ENCODE data around the gene COG4.

COG4 gene

DNA sequence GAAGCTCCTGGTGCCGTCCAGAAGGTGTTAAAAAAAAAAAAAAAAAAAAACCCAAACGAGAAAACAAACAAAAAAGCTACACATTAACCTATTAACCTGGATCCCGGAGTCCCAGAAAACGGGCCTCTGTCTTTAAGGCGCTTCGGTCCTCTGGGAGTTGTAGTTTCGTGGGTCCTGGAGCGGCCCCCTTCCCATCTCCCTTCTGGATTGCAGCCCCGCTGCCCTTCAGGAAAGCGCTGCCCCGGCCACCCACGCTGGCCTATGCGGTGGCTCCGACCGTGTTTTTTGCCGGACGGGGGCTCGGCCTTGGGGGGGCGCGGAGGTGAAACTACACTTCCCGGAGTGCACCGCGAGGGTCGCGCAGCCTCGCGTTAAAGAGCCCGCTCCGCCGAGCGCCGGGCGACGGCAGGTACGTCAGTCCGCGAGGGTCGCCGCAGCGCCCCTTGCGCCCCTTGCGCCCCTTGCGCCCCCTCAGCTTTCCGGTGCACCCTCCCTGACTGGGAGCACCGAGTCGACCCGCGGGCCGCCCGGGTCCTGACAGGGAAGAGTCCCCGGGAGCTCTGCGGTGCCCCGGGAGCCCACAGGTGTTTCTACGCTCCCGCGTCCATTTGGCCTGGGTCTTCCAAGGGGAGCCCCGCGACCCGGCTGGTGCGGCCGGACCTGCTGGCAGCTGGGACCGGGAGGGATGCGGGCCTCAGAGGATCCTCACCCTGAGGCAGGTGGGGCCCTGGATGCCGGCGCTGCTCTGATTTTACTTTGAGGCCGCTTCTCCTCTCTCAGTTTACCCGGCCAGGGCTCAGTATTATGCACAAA lies 68.9 kb downstream of the COG4 start, which contains the start of gene FCSK (continued):
- TF ChIP-seq MZF1 (tag by site-specific recombination; IDR thresholded peaks at IDR 0.05; ENCODE audit: borderline replicate concordance): no peak
- peak; percentile 53 for TF ChIP-seq ZFHX2 (tag by site-specific recombination; conservative IDR thresholded peaks at IDR 0.05)
- no peak for TF ChIP-seq ZNF354C (tag by site-specific recombination; IDR thresholded peaks at IDR 0.05; ENCODE audit: borderline replicate concordance, low read depth)
- peak; percentile 98 for TF ChIP-seq ZNF76 (tag by site-specific recombination; IDR thresholded peaks at IDR 0.05; ENCODE audit: borderline replicate concordance, low read depth)
- TF ChIP-seq ZNF394 (tag by site-specific recombination; IDR thresholded peaks at IDR 0.05; ENCODE audit: borderline replicate concordance): no peak
- TF ChIP-seq ZNF23 (tag by site-specific recombination; IDR thresholded peaks at IDR 0.05; ENCODE audit: borderline replicate concordance): no peak
- no peak for TF ChIP-seq SETDB1 (IDR thresholded peaks at IDR 0.05; ENCODE audit: insufficient read length, low read length)
- no peak for TF ChIP-seq SALL2 (tag by site-specific recombination; IDR thresholded peaks at IDR 0.05; ENCODE audit: borderline replicate concordance)
- TF ChIP-seq KLF16 (tag by site-specific recombination; IDR thresholded peaks at IDR 0.05): no peak; the same call in 1 of the 2 replicates
- TF ChIP-seq, protein P1, sequence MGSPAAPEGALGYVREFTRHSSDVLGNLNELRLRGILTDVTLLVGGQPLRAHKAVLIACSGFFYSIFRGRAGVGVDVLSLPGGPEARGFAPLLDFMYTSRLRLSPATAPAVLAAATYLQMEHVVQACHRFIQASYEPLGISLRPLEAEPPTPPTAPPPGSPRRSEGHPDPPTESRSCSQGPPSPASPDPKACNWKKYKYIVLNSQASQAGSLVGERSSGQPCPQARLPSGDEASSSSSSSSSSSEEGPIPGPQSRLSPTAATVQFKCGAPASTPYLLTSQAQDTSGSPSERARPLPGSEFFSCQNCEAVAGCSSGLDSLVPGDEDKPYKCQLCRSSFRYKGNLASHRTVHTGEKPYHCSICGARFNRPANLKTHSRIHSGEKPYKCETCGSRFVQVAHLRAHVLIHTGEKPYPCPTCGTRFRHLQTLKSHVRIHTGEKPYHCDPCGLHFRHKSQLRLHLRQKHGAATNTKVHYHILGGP (tag by site-specific recombination; IDR thresholded peaks at IDR 0.05): no peak
- TF ChIP-seq ZBTB8A (tag by site-specific recombination; IDR thresholded peaks at IDR 0.05): peak; percentile 100
- TF ChIP-seq, protein P2, sequence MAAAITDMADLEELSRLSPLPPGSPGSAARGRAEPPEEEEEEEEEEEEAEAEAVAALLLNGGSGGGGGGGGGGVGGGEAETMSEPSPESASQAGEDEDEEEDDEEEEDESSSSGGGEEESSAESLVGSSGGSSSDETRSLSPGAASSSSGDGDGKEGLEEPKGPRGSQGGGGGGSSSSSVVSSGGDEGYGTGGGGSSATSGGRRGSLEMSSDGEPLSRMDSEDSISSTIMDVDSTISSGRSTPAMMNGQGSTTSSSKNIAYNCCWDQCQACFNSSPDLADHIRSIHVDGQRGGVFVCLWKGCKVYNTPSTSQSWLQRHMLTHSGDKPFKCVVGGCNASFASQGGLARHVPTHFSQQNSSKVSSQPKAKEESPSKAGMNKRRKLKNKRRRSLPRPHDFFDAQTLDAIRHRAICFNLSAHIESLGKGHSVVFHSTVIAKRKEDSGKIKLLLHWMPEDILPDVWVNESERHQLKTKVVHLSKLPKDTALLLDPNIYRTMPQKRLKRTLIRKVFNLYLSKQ (tag by site-specific recombination; IDR thresholded peaks at IDR 0.05; ENCODE audit: borderline replicate concordance): no peak
- TF ChIP-seq, protein P3, sequence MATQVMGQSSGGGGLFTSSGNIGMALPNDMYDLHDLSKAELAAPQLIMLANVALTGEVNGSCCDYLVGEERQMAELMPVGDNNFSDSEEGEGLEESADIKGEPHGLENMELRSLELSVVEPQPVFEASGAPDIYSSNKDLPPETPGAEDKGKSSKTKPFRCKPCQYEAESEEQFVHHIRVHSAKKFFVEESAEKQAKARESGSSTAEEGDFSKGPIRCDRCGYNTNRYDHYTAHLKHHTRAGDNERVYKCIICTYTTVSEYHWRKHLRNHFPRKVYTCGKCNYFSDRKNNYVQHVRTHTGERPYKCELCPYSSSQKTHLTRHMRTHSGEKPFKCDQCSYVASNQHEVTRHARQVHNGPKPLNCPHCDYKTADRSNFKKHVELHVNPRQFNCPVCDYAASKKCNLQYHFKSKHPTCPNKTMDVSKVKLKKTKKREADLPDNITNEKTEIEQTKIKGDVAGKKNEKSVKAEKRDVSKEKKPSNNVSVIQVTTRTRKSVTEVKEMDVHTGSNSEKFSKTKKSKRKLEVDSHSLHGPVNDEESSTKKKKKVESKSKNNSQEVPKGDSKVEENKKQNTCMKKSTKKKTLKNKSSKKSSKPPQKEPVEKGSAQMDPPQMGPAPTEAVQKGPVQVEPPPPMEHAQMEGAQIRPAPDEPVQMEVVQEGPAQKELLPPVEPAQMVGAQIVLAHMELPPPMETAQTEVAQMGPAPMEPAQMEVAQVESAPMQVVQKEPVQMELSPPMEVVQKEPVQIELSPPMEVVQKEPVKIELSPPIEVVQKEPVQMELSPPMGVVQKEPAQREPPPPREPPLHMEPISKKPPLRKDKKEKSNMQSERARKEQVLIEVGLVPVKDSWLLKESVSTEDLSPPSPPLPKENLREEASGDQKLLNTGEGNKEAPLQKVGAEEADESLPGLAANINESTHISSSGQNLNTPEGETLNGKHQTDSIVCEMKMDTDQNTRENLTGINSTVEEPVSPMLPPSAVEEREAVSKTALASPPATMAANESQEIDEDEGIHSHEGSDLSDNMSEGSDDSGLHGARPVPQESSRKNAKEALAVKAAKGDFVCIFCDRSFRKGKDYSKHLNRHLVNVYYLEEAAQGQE (tag by site-specific recombination; IDR thresholded peaks at IDR 0.05): no peak
- no peak for TF ChIP-seq ZNF626 (tag by site-specific recombination; IDR thresholded peaks at IDR 0.05)
- no peak for TF ChIP-seq ZFP3 (tag by site-specific recombination; IDR thresholded peaks at IDR 0.05; ENCODE audit: low read depth)
- TF ChIP-seq ZNF664 (tag by site-specific recombination; IDR thresholded peaks at IDR 0.05): no peak
- no peak for TF ChIP-seq GLIS1 (tag by site-specific recombination; IDR thresholded peaks at IDR 0.05)
- TF ChIP-seq, protein P4, sequence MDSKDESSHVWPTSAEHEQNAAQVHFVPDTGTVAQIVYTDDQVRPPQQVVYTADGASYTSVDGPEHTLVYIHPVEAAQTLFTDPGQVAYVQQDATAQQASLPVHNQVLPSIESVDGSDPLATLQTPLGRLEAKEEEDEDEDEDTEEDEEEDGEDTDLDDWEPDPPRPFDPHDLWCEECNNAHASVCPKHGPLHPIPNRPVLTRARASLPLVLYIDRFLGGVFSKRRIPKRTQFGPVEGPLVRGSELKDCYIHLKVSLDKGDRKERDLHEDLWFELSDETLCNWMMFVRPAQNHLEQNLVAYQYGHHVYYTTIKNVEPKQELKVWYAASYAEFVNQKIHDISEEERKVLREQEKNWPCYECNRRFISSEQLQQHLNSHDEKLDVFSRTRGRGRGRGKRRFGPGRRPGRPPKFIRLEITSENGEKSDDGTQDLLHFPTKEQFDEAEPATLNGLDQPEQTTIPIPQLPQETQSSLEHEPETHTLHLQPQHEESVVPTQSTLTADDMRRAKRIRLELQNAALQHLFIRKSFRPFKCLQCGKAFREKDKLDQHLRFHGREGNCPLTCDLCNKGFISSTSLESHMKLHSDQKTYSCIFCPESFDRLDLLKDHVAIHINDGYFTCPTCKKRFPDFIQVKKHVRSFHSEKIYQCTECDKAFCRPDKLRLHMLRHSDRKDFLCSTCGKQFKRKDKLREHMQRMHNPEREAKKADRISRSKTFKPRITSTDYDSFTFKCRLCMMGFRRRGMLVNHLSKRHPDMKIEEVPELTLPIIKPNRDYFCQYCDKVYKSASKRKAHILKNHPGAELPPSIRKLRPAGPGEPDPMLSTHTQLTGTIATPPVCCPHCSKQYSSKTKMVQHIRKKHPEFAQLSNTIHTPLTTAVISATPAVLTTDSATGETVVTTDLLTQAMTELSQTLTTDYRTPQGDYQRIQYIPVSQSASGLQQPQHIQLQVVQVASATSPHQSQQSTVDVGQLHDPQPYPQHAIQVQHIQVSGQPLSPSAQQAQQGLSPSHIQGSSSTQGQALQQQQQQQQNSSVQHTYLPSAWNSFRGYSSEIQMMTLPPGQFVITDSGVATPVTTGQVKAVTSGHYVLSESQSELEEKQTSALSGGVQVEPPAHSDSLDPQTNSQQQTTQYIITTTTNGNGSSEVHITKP (tag by site-specific recombination; IDR thresholded peaks at IDR 0.05): peak; percentile 91
- TF ChIP-seq, protein P5, sequence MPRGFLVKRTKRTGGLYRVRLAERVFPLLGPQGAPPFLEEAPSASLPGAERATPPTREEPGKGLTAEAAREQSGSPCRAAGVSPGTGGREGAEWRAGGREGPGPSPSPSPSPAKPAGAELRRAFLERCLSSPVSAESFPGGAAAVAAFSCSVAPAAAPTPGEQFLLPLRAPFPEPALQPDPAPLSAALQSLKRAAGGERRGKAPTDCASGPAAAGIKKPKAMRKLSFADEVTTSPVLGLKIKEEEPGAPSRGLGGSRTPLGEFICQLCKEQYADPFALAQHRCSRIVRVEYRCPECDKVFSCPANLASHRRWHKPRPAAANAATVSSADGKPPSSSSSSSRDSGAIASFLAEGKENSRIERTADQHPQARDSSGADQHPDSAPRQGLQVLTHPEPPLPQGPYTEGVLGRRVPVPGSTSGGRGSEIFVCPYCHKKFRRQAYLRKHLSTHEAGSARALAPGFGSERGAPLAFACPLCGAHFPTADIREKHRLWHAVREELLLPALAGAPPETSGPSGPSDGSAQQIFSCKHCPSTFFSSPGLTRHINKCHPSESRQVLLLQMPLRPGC (tag by site-specific recombination; IDR thresholded peaks at IDR 0.05): no peak
- peak; percentile 92 for TF ChIP-seq ZBTB17 (tag by site-specific recombination; IDR thresholded peaks at IDR 0.05)
- TF ChIP-seq RBAK (tag by site-specific recombination; IDR thresholded peaks at IDR 0.05): no peak
- no peak for TF ChIP-seq ZNF658 (tag by site-specific recombination; IDR thresholded peaks at IDR 0.05)
- no peak for TF ChIP-seq ZNF302 (tag by site-specific recombination; IDR thresholded peaks at IDR 0.05; ENCODE audit: low read depth)
- TF ChIP-seq ZNF341 (tag by site-specific recombination; IDR thresholded peaks at IDR 0.05; ENCODE audit: low read depth): no peak
- no peak for TF ChIP-seq ZNF133 (tag by site-specific recombination; IDR thresholded peaks at IDR 0.05)
- TF ChIP-seq KLF9 (tag by site-specific recombination; IDR thresholded peaks at IDR 0.05; ENCODE audit: low read depth): 0 out of 2 replicates have a peak, but pooled peaks have one; percentile 12
- TF ChIP-seq ZNF768 (tag by site-specific recombination; IDR thresholded peaks at IDR 0.05): no peak
- TF ChIP-seq GLIS2 (tag by site-specific recombination; IDR thresholded peaks at IDR 0.05): peak; percentile 79
